ENCODE results near the gene TMEM117.
"Not testable (repeated sequence)": the region's sequence is repeated elsewhere in the genome, so short reads cannot be mapped to it uniquely, and the experiment has no call there.

TMEM117 gene

GRCh38 chr12:43841253-43841652 lies 5.4 kb downstream of the TMEM117 start:
- no peak for DNase-seq

GRCh38 chr12:43842259-43842658 lies 6.4 kb downstream of the TMEM117 start:
- no peak for DNase-seq

- DNase-seq: not testable (repeated sequence)
These were observed 11.7 kb downstream of the TMEM117 start for GRCh38 chr12:43847425-43848225.

- no peak for DNase-seq
These were observed 12.3 kb downstream of the TMEM117 start for GRCh38 chr12:43848226-43848507.

DNA sequence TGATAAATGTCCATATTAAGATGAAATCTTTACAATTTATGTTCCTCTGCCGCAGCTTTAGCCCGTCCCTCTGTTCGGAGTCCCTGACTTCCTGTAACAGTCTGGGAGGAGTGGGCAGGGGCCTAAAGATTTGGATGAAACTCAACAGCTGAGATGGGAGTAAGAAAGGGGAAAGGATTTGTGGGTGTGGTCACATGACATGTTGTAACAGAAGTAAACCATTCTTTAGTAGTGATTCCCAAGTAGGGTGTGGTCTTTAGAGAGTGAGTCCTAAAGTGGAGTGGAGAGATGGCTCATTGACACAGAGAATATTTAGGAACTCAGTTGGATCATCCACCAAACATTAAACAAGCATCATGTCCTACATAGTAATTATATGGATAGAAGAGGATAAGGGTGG lies 12.9 kb downstream of the TMEM117 start:
- no peak for DNase-seq

DNA sequence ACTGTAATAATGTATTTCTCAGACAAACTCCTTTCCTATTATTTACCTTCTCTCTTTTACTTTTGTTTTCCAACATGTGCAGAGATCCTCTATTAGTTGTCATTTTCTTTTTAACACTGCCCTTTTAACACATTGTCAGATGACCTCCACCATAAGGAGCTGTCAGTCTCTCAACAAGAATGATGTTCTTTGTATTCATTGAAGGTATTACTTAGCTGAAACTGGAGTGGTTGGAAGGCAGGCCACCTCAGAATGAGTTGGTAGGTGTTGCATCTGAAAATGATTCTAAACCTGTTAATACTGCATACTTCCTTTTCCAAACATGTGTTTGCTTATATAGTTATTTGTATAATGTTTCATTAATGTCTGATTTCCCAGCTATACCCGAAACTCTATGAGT lies 16.9 kb downstream of the TMEM117 start:
- DNase-seq: no peak

DNA sequence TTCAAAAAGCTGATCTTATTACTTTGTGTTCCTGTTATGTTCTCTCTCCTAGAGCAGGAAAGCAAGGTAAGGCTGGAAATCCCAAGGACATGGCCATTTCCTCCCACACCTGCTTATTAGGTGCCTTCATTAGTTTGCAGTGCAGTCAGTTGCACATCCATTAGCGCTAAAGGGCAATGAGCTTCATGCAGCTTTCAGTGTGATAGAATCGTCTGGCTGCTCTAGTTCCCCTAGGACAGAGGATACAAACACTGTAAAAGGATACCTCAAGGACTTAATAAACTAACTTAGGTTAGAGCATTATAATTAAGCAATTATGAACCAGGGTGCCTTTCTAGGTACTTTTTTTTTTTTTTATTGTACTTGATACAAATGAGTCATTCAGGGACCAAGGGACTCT lies 21.1 kb downstream of the TMEM117 start:
- DNase-seq: no peak

DNA sequence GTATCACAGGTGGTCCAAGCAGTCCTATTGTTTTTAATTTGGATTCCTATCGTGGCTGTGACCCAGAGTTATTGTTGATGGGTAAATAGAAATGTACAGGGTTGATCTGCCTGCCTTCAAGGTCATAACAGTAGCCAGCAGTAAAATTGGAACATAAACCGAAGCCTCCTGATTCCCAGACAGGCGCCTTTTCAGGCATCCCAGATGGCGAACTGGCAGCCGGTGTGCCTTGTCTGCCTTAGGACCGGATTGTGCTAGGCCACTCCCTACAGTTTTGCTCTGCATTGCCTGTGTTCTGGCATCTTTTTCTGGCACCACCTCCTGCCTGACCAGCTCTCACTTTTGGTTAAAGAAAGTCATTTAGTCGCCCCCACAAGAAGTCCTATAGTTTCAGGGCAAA lies 22.2 kb downstream of the TMEM117 start:
- DNase-seq: no peak

DNA sequence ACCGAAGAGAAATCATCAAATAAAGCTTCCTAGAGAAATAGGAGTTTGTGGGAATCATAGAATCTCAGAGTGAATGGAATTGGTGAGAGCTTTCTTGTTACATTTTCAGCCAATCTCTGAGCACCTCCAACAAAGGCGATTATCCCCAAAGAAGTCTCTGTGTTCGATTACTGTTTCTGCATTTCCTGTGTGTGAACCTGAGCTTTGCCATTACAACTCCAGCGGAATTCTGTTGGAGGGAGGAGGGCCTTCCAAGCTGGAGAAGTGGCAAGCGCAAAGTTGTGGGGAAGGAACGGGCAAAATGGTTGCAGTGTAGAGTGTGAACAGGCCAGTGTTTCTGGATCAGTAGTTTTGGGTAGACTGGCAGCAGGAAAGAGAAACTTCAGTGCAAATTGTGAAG lies 23.1 kb downstream of the TMEM117 start:
- no peak for DNase-seq

DNA sequence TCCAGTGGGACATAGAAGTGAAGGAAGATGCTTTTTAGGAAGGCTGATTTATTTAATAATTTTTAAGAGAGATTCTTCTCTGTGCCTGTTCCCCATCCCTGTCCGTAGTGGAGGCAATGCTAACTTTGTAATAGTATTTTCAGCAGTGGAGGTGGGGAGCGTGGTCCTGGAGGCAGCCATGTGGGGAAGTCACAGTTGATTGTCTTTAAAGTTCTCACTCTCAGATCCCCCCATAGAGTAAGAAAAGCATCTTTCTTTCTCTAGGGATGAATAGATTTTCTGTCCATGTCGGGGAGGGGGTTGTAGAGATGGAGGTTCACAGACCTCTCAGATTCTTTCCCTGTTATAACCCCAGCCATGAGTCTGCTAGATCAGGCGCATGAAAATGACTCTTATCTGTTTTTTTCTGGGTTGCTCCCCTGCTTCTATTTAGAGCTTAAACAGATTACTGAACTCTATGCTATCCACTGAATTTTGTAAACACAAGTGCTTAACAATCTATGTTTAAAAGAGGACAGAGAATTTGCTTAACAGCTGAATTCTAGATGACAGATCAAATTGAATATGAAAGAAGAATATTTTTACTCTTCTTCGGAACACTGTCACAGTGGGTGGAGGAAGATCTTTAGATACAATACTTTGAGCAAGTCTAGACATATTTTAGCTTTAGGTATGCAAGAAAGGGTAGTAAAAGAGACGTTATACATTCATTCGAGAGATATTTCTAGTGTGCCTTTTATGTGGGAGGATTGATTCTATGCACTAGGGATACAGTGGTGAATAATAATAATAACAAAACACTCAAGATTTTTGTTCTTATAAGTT lies 25.3 kb downstream of the TMEM117 start:
- DNase-seq: no peak

- no peak for DNase-seq
These were observed 25.9 kb downstream of the TMEM117 start for GRCh38 chr12:43861840-43862150.

GRCh38 chr12:43863770-43864366 lies 28.0 kb downstream of the TMEM117 start:
- no peak for DNase-seq

DNA sequence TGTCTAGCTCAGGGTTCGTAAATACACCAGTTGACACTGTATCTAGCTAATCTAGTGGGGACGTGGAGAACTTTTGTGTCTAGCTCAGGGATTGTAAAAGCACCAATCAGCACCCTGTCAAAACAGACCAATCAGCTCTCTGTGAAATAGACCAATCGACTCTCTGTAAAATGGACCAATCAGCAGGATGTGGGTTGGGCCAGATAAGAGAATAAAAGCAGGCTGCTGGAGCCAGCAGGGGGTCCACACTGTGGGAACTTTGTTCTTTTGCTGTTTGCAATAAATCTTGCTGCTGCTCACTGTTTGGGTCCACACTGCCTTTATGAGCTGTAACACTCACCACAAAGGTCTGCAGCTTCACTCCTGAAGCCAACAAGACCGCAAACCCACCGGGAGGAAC lies 28.7 kb downstream of the TMEM117 start:
- not testable (repeated sequence) for DNase-seq

GRCh38 chr12:43869184-43869583 lies 33.3 kb downstream of the TMEM117 start:
- DNase-seq: no peak

DNA sequence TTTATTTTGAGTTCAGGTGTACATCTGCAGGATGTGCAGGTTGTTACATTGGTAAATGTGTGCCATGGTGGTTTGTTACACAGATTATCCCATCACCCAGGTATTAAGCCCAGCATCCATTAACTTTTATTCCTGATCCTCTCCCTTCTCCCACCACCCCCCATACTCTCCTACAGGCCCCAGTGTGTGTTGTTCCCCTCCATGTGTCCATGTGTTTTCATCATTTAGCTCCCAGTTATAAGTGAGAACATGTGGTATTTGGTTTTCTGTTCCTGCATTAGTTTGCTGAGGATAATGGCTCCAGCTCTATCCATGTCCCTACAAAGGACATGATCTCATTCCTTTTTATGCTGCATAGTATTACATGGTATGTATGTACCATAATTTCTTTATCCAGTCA lies 33.9 kb downstream of the TMEM117 start:
- DNase-seq: not testable (repeated sequence)

- DNase-seq: not testable (repeated sequence)
These were observed 35.4 kb downstream of the TMEM117 start for GRCh38 chr12:43871258-43871657.

GRCh38 chr12:43872396-43872795 lies 36.5 kb downstream of the TMEM117 start:
- no peak for DNase-seq

DNA sequence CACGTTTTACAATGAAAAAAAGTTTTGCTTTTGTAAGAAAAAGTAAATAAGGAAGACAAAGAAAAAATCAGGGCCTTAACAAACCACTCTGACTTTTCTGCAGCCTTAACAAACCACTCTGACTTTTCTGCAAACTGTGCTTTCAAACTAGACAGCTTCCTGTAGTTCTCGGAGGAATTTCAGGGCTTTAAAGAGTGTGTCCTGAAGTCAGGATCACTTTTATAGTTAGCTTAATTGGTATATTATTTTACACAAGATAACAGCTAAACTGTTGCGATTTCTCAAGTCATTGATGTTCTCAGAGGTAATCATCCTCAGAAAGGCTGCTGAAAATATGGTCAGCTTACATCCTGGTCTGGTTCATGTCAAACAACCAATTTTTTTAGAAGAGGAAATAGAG lies 42.2 kb downstream of the TMEM117 start:
- DNase-seq: no peak

DNA sequence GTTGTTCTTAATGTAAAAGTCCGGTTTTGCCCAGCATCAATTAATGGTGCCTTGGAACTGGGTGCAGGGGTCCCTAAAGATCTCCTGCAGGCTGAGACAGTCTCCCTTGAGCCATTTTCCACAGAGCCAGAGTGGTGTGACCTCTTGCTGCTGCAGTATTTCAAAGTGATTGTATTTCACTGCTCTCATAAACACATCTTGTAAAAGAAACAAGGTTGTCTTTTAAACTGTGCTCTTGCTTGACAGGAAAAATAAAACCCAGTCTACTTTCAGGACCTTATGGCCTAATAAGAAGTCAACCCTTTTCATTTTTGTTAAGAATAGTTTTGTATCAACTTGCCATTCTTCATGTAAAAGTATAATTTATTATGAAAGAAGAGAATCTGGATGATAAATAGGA lies 44.7 kb downstream of the TMEM117 start:
- no peak for DNase-seq

DNA sequence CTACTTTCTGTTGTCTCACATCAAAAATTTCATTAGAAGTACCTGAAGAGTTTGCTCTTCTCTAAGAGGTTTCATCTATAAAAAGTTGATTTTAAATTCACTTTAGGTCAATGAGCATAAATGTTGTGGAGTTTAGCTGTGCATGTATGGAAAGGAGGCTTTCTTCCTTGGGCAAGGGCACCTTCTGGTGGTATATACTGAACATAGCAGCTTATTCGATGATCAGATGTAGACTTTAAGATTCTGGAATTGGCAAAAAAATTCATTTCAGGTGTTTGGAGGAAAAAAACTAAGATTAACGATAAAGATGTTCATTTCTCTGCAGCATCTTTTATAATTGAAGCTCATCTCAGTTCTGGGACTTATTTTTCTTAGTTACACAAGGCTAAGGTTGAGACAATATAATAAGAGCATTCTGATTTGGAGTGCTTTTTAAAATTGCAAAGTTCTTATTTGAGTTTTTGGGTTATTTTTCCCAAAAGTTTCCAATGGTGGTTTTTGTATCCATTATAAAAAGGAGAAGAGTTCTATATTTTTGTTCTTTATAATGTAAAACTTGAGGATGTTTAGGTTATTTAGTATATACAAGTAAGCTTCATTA lies 46.8 kb downstream of the TMEM117 start:
- no peak for DNase-seq

DNA sequence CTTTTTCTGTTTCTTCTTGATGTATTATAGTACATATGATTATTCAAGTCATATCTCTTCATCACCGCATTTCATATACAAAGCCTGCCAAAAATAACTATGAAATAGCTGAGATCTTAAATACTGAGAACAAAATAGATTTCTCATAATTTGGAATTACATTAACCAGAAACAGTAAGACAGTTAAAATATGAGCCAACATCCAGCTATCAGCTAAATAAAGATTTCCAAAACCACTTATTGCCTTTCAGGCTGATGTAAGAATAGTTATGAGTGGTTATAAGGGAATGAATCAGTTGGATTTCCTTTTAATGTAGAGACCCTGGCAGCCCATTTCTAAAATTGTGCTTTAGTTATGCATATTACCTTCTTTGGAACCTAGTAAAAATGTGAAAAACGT lies 47.4 kb downstream of the TMEM117 start:
- DNase-seq: no peak

DNA sequence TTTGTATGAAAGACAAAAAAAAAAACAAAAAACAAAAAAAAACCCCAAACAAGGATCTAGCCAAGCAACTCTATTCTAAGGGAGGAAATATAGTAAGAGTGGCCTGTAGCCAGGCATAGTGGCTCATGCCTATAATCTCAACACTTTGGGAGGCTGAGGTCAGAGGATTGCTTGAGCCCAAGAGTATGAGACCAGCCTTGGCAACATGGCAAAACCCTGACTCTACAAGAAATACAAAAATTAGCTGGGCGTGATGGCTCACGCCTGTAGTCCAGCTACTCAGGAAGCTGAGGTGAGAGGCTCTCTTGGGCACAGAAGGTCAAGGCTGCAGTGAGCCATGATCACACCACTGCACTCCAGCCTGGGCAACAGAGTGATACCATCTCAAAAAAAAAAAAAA lies 47.9 kb downstream of the TMEM117 start:
- DNase-seq: no peak

GRCh38 chr12:43884683-43885410 lies 49.0 kb downstream of the TMEM117 start:
- no peak for DNase-seq
